GM20000 (cell line): ENCODE results near the gene METTL8.

Experiments used
- DNase-seq: peaks from one replicate; pipeline ENCODE4 v3.0.0; 2012; ENCODE audit warnings: low spot score
- TF ChIP-seq, protein P1 (sequence below): IDR thresholded peaks from 2 replicates; pipeline ENCODE4 v1.5.1; 2012; ENCODE audit warnings: mild to moderate bottlenecking, control low read depth; ENCODE audit errors: extremely low read depth, missing control alignments

Gene METTL8, protein sequence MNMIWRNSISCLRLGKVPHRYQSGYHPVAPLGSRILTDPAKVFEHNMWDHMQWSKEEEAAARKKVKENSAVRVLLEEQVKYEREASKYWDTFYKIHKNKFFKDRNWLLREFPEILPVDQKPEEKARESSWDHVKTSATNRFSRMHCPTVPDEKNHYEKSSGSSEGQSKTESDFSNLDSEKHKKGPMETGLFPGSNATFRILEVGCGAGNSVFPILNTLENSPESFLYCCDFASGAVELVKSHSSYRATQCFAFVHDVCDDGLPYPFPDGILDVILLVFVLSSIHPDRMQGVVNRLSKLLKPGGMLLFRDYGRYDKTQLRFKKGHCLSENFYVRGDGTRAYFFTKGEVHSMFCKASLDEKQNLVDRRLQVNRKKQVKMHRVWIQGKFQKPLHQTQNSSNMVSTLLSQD

DNA sequence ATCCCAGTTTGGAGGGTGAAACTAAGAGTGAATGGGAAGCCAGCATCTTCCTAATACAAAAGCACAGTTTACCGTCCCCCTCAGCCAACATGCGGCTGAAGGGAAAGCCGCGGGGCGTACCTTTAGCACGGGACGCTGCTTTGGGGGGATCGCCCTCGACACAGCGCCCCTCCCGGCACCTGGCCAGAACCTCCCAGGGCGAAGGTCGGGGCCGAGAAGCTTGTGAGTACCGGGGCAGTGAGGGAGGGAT is at the start of gene METTL8:
TSS of gene METTL8 (minus strand) at position 228 of the 250 bp plus-strand sequence. CDS start 41,805 bp downstream, outside the sequence.
- TF ChIP-seq, protein P1, sequence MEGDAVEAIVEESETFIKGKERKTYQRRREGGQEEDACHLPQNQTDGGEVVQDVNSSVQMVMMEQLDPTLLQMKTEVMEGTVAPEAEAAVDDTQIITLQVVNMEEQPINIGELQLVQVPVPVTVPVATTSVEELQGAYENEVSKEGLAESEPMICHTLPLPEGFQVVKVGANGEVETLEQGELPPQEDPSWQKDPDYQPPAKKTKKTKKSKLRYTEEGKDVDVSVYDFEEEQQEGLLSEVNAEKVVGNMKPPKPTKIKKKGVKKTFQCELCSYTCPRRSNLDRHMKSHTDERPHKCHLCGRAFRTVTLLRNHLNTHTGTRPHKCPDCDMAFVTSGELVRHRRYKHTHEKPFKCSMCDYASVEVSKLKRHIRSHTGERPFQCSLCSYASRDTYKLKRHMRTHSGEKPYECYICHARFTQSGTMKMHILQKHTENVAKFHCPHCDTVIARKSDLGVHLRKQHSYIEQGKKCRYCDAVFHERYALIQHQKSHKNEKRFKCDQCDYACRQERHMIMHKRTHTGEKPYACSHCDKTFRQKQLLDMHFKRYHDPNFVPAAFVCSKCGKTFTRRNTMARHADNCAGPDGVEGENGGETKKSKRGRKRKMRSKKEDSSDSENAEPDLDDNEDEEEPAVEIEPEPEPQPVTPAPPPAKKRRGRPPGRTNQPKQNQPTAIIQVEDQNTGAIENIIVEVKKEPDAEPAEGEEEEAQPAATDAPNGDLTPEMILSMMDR, result peak; percentile 65
- no peak for DNase-seq

DNA sequence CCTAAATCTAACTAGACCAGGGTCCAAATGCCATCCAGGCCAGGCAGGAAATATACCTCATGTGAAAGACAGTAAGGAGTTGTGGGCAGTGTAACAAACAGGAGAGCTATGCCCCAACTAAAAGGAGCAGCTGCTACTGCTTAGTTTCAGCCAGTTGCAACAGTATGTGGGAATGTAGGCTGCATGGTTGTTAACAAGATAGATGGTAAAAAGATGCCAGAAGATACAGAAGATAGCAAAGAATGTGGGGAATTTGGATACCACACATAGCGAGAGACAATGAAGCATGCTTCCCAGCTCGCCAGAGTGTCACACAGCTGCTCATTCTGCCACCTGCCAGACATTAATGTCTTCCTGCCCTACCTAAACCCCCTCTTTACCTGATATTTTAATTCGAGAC is 49.1 kb upstream of the METTL8 start:
- TF ChIP-seq, protein P1, result no peak
- DNase-seq, result no peak

DNA sequence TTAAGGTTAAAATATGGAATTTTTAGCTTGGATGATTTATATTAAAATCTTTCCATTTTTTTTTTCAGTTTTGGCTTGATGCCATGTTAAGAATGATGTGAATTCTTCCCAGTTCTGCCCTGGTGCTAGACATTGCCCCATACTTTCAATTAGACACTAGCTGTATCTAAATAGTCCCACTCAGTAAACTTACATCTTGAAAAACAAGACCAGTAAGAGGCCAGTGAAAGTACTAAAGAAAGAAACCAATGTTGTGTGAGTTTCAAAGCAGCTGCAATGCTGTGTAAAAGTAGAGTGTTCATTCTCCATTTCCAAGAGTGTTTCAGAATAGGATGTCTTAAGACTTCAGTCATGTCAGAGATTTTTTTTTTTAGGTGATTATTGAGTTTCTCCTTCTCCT is 48.5 kb upstream of the METTL8 start:
- DNase-seq, result no peak
- TF ChIP-seq, protein P1, result no peak

DNA sequence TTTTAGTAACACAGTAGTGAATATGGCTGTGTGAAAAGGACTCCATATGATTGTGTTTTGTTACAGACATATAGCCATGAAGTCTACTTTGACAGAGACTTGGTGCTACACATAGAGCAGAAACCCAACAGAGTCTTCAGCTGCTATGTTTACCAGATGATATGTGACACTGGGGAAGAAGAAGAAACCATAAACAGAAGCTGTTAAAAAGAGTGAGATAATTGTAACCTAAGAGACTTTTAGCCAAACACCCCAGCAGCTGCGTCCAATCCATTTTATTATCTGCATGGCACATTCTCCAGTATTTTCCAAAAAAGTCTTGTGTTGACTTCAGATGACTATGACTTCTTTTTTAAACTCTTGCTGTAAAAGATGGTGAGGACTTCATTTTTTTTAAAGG is 47.1 kb upstream of the METTL8 start:
- DNase-seq, result no peak
- TF ChIP-seq, protein P1, result no peak

DNA sequence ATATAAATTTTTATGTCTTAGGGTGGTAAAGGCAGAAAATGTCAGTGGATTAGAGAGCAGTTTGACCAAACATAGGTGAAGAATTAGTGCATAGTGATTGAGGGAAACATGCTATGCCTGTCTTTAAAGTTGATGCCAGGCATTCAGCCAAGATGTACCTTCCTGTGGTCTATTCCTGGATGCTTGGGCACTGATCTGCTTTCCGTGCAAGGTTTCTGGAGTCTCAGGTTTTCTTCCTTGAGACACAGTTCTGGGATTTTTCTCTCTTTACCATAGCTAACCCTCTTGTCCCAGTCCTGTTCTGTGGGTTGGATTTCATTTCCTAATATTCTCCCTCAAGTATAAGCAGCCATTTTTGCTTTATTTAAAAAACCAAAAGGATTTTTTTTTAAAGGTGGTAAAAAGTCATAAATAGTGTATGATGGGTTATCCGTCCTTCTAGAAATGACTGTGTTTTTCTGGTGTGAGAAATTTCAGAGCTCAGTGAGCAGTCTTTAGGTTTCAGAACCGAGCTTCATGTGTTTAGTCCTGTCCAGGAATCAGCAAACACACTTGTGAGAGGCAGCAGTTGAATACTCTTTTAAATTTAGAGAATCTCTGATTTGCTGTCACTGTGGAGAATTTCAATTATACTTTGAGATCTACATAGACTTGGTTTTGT is 45.5 kb upstream of the METTL8 start:
- TF ChIP-seq, protein P1, result no peak

DNA sequence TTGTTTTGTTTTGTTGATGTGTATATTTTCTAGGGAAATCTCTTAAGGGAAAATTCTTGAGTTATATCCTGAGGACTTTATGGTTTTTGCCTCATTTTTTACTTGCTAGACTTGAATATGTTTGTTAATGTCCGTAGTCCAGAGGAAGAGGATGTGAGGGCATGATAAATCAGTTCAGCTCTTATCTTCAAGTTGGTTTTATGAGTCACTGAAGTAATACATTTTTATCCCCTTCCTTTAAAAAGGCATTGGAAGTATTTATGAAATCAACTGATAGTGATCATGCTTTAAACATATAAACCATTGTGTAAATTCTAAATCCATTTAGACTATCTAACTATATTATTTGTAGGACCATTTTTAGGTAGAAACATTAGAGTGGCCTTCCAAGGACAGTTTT is 44.6 kb upstream of the METTL8 start:
- TF ChIP-seq, protein P1, result no peak
- DNase-seq, result no peak

More for the DNA sequence above, 45.5 kb upstream of the METTL8 start:
- peak; percentile 35 for DNase-seq

DNA sequence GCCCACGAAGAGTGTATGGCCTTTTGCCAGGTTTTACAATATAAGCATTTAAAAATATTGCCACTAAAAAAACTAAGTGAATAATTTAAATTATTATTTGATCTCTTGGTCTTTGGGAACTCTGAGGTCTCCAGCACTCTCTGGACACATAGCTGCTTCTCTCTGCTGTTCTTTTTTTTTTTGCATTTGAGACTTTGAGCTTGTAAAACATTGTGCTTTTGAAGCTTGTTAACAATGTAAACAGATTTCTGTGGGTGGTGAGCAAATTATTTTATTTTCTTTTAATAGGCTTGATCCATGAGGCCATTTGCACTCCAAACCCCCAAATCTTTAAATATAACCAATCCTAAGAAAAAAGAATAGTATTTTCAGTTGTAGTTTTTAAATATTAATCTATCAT is 42.2 kb upstream of the METTL8 start:
- TF ChIP-seq, protein P1, result no peak
- DNase-seq, result no peak
